HG02840 (cell line): Measurements from ENCODE around the gene C6orf163.
A peak's percentile ranks its signal among the peaks of the same experiment; 100 is the strongest.

ENCODE experiments used
- ATAC-seq: cut with Tn5 transposase; IDR thresholded peaks from one replicate; pipeline ENCODE4 v1.9.1; 2021; ENCODE audit warnings: mild to moderate bottlenecking, moderate library complexity, moderate number of reproducible peaks; ENCODE audit not compliant: unreplicated experiment, low FRiP score

C6orf163 gene

DNA sequence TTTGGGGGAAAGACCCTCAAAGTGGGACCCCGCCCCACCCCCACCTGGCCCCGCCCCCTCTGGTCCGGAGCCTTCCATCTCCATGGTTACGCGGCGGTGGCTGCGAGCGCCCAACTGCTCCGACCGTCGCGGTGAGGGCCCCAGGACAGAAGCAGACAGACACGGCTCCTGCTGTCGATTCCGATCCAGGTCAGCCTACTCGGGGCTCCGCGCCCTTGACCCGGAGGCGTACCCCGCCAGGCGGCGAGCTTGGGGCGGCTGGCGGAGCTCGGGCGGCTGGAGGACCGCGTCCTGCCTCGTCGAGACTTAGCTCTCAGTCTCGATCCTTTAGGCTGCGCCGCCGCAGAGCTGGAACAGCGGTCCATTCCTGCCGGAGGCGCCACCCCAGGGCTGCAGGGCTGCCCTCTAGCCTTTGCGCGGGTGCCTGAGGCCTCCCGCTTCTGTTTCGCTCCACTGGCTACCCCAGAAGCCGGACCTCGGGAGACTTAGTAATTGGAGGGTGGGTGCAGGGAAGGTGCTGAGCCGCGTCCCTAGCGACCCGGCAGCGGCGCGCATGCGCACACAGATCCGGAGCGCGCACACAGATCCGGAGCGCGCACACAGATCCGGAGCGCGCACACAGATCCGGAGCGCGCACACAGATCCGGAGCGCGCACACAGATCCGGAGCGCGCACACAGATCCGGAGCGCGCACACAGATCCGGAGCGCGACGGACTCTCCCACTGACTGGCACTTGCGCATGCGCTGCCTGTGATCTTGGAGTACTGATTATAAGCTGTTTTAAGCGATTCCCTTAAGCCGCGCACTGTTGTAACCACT, 63.5 kb downstream of the C6orf163 start, which contains the start of gene CFAP206:
TSS of gene CFAP206 (plus strand) at position 72 of the 820 bp plus-strand sequence. CDS start 1,868 bp downstream, outside the sequence.
- peak; percentile 90 for ATAC-seq

DNA sequence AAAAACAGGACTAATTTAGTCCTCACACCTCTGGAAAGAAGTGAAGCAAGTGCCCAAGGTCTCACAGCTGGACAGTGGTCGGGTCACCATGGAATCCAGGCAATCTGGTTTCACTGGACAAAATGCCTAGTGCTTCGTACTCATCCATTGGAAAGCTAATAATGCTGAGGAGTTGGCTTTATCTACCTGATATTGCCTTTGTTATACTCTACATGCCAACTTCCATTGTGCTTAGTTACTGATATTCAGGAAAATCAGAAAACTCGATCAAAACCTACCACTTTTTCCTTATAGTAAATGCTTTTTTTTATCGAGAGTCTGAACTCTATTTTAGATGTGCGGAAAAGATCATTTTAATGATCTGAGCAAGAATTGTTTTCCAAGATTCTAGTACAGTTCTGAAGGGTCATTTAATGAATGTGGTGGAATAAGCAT, 64.1 kb downstream of the C6orf163 start:
- ATAC-seq, result no peak
